B cell (primary cell): ENCODE data around the gene IGF1R. TPM values are rescaled to one million over a fixed set of nuclear protein-coding genes. Genes with fewer than 3 reads are reported as not detected.

Experiments
- ATAC-seq: fragments of 200-7000 bp; cut with Tn5 transposase; one replicate; pipeline ENCODE4 v1.10.0; 2021; ENCODE audit warnings: low read depth, mild to moderate bottlenecking, moderate number of reproducible peaks, moderate library complexity
- CTCF ChIA-PET: fragments of 350-600 bp; sonication (Branson Sonifier 250); formaldehyde crosslinking; loops from one replicate; lab custom pipeline; 2021; ENCODE audit warnings: antibody characterized with exemption, inconsistent platforms; lab: Charles Lee
- POLR2A ChIA-PET: fragments of 350-600 bp; sonication (Branson Sonifier 250); formaldehyde crosslinking; loops from one replicate; lab custom pipeline; 2021; ENCODE audit warnings: antibody characterized with exemption; lab: Charles Lee
- DNase-seq: peaks from one replicate; pipeline ENCODE4 v3.0.0; 2013
- H2AFZ ChIP-seq: 2 replicates; pipeline ENCODE4 v1.6.1; 2012; ENCODE audit warnings: mild to moderate bottlenecking, low read depth, low read length; ENCODE audit not compliant: insufficient read depth, poor library complexity, severe bottlenecking
- H3K27ac ChIP-seq, 2 donors: 1 replicate in 1 of 2; 2 replicates in 1 of 2; pipeline ENCODE4 v1.5.1; 2012 to 2013; ENCODE audit warnings: low read length in 2 of 2, mild to moderate bottlenecking in 2 of 2, moderate library complexity in 1 of 2
- H3K27me3 ChIP-seq, 4 experiments: fragments of 200-600 bp in 1 of 4; sonication (generic) in 1 of 4; replicated peaks in 1 of 4; 1 replicate in 2 of 4; 2 replicates in 2 of 4; pipeline versions ENCODE4 v1.6.1 to v1.7.0; 2013 to 2016; ENCODE audit warnings: low read length in 3 of 4, mild to moderate bottlenecking in 2 of 4, mixed read lengths in 1 of 4, moderate library complexity in 1 of 4; ENCODE audit not compliant: insufficient read depth in 4 of 4, control insufficient read depth in 3 of 4; ENCODE audit errors: control extremely low read depth in 1 of 4
- H3K36me3 ChIP-seq, 2 experiments: replicated peaks in 1 of 2; 1 replicate in 1 of 2; 2 replicates in 1 of 2; pipeline versions ENCODE4 v1.6.1 to v1.7.1; 2013; ENCODE audit warnings: low read length in 1 of 2; ENCODE audit not compliant: insufficient read depth in 2 of 2, control insufficient read depth in 1 of 2; ENCODE audit errors: control extremely low read depth in 1 of 2, extremely low read depth in 1 of 2
- H3K4me1 ChIP-seq, 2 donors: fragments of 200-600 bp in 1 of 2; sonication (generic) in 1 of 2; 1 replicate in 1 of 2; 2 replicates in 1 of 2; pipeline versions ENCODE4 v1.5.1 to v1.6.1; 2013 to 2017; ENCODE audit warnings: low read length in 2 of 2; ENCODE audit not compliant: control insufficient read depth in 2 of 2, insufficient read depth in 2 of 2
- H3K4me2 ChIP-seq: replicated peaks from 2 replicates; pipeline ENCODE3; 2012; ENCODE audit warnings: mild to moderate bottlenecking, low read depth, low read length; ENCODE audit not compliant: poor library complexity, severe bottlenecking
- H3K4me3 ChIP-seq, 5 experiments: fragments of 200-600 bp in 1 of 5; sonication (generic) in 1 of 5; 1 replicate in 3 of 5; 2 replicates in 2 of 5; pipeline versions ENCODE4 v1.5.1 to v1.7.0; 2011 to 2016; ENCODE audit warnings: low read length in 4 of 5, mild to moderate bottlenecking in 4 of 5, low read depth in 2 of 5, control low read depth in 1 of 5, moderate library complexity in 1 of 5; ENCODE audit not compliant: insufficient read depth in 1 of 5; ENCODE audit errors: control extremely low read depth in 1 of 5, extremely low read depth in 1 of 5
- H3K79me2 ChIP-seq: fragments of 200-600 bp; sonication (generic); one replicate; pipeline ENCODE4 v1.6.0; 2016; ENCODE audit warnings: low read length; ENCODE audit not compliant: control insufficient read depth, insufficient read depth
- H3K9ac ChIP-seq: fragments of 200-600 bp; sonication (generic); 2 replicates; pipeline ENCODE4 v1.6.1; 2017; ENCODE audit warnings: mild to moderate bottlenecking, low read length, moderate library complexity
- H3K9me3 ChIP-seq, 3 donors: one replicate each; pipeline versions ENCODE4 v1.6.1 to v1.7.1; 2013; ENCODE audit warnings: low read length in 2 of 3; ENCODE audit not compliant: control insufficient read depth in 2 of 3, insufficient read depth in 1 of 3; ENCODE audit errors: control extremely low read depth in 1 of 3
- H4K20me1 ChIP-seq: 2 replicates; pipeline ENCODE4 v1.6.0; 2012; ENCODE audit warnings: mild to moderate bottlenecking, low read length; ENCODE audit not compliant: insufficient read depth, control insufficient read depth, poor library complexity, severe bottlenecking
- H3K27ac Mint-ChIP-seq: one replicate; pipeline ENCODE4 v1.8.0; 2021; ENCODE audit warnings: mixed read lengths
- H3K27me3 Mint-ChIP-seq: one replicate; pipeline ENCODE4 v1.8.0; 2021; ENCODE audit warnings: mixed read lengths
- H3K4me1 Mint-ChIP-seq: one replicate; pipeline ENCODE4 v1.8.0; 2021; ENCODE audit warnings: mixed read lengths
- H3K4me3 Mint-ChIP-seq: one replicate; pipeline ENCODE4 v1.8.0; 2021; ENCODE audit warnings: mixed read lengths
- H3K9me3 Mint-ChIP-seq: one replicate; pipeline ENCODE4 v1.8.0; 2022; ENCODE audit warnings: mixed read lengths; ENCODE audit not compliant: insufficient read depth
- EZH2 ChIP-seq: IDR thresholded peaks from 2 replicates; pipeline ENCODE4 v1.6.1; 2012; ENCODE audit warnings: borderline replicate concordance, low read depth, mild to moderate bottlenecking, moderate library complexity, low read length; ENCODE audit not compliant: insufficient read depth, poor library complexity, severe bottlenecking
- WGBS: methylation state at CpG from one replicate; pipeline ENCODE4 v1.1.5; 2013; ENCODE audit warnings: missing lambda C conversion rate; ENCODE audit not compliant: insufficient coverage; 5-methylcytosine and 5-hydroxymethylcytosine counted together
- intact Hi-C: fragments of 100-400 bp; cut with micrococcal nuclease; formaldehyde crosslinking; loops from one replicate; pipeline ENCODE4 v1.10.0; 2022
- polyA plus RNA-seq: library from polyadenylated mRNA; depleted of rRNA; stranded (reverse); fragments of >200 nt; gene quantifications from 2 replicates; pipeline ENCODE4 v1.2.3, GENCODE V29; 2012
- total RNA-seq, 2 donors: library from RNA; stranded (reverse); fragments of 120-200 nt in 1 of 2; gene quantifications; 1 replicate in 1 of 2; 2 replicates in 1 of 2; pipeline versions ENCODE4 v1.2.3 to v1.2.4, GENCODE V29; 2013 to 2022
- TF ChIP-seq, protein P1 (sequence below): fragments of 200-600 bp; IDR thresholded peaks from one replicate; pipeline ENCODE4 v1.8.0; 2022; ENCODE audit warnings: antibody characterized with exemption, mild to moderate bottlenecking

IGF1R gene
- total and polyA plus RNA-seq, 2 donors (not counting 1 experiment from before 2014, with no cell fraction given) = 5.4 to 23.1 TPM

DNA sequence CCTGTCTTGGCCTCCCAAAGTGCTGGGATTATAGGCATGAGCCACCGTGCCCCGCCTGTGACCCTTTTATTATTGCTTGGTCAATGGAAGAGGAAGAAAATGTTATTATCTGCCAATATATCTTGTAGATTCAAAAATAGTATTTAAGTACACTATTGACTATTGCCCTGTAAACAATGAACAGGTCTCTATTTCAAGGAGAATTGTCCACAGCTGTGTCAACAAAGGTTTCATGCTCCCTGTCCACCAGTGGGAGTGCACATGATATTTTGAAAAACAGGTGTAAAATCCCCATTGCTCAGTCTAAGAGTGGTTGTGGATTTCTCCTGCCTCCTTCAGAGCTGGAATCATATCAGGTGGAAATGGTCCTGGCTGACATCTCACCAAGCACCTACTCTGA, 36.5 kb upstream of the IGF1R start:
- Mint-ChIP-seq H3K27me3 (peaks cover 8% of the 10 kb centered on the region), H3K4me3 (no peak overlapping the region), H3K9me3 (no peaks in the 10 kb centered on the region), H3K4me1 (no peaks in the 10 kb centered on the region), H3K27ac (no peak overlapping the region)
- TF ChIP-seq, protein P1, sequence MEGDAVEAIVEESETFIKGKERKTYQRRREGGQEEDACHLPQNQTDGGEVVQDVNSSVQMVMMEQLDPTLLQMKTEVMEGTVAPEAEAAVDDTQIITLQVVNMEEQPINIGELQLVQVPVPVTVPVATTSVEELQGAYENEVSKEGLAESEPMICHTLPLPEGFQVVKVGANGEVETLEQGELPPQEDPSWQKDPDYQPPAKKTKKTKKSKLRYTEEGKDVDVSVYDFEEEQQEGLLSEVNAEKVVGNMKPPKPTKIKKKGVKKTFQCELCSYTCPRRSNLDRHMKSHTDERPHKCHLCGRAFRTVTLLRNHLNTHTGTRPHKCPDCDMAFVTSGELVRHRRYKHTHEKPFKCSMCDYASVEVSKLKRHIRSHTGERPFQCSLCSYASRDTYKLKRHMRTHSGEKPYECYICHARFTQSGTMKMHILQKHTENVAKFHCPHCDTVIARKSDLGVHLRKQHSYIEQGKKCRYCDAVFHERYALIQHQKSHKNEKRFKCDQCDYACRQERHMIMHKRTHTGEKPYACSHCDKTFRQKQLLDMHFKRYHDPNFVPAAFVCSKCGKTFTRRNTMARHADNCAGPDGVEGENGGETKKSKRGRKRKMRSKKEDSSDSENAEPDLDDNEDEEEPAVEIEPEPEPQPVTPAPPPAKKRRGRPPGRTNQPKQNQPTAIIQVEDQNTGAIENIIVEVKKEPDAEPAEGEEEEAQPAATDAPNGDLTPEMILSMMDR = no peak
- no peak for TF ChIP-seq EZH2
- POLR2A ChIA-PET = no interaction called here
- Histone ChIP-seq H3K9ac (no peak overlapping the region), H3K27ac (no peak overlapping the region), H3K79me2 (no peaks in the 10 kb centered on the region), H3K4me3 (no peak overlapping the region), H2AFZ (no peak overlapping the region), H3K9me3 (no peaks in the 10 kb centered on the region), H3K4me2 (no peak overlapping the region), H3K36me3 (no peaks in the 10 kb centered on the region), H3K27me3 (peaks cover 0 to 4% (median 0%) of the 10 kb centered on the region in 4 experiments), H3K4me1 (no peaks in the 10 kb centered on the region), H4K20me1 (no peaks in the 10 kb centered on the region)
- CTCF ChIA-PET = interaction anchor here (0.9 kb wide), 1 partner anchor 15 kb away, joined by 3 read pairs; no protein-coding TSS in a partner anchor
- DNase-seq (no peak), ATAC-seq (no peak)
- intact Hi-C loops = no loop called here
- no CpG with 5 or more reads among the region's 2 CpGs for WGBS

DNA sequence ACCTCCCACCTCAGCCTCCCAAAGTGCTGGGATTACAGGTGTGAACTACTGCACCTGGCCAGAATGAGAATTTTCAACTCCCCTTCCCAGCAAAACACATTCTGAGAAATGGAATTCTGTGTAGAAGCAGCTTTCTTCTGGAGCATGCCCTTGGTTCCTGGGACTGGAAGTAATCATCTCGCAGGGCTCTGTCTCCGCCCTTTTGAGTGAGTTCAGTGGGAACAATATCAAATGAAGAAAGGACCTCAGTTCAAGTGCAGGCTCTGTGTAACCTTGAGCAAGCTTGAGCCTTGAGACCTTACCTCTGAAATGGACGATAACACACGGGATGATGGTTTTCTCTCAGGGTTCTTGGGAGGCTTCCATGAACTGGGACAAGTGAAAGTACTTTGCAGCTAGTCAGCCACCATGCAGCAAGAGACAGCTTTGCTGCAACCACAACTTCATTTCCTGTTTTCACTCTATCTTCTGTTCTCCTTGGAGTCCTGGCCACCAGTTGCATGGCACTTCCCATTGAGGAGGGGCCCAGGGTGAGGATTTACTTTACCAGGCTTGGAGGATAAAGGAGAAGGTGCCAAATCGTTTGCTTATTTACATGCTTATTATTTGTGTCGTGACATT, 35.7 kb upstream of the IGF1R start:
- H4K20me1 ChIP-seq = no peaks in the 10 kb centered on the region
- H3K4me3 Mint-ChIP-seq = no peak overlapping the region
- H3K27ac ChIP-seq = no peak overlapping the region
- intact Hi-C loops = no loop called here
- H3K27me3 ChIP-seq = peaks cover 0 to 4% (median 0%) of the 10 kb centered on the region in 4 experiments
- no peak overlapping the region for H3K4me3 ChIP-seq
- no peak overlapping the region for H3K4me2 ChIP-seq
- no peaks in the 10 kb centered on the region for H3K79me2 ChIP-seq
- no peaks in the 10 kb centered on the region for H3K4me1 ChIP-seq
- H3K9ac ChIP-seq = no peak overlapping the region
- ChIA-PET POLR2A (no interaction called here), CTCF (interaction anchor here (0.9 kb wide), 1 partner anchor 16 kb away, joined by 3 read pairs; no protein-coding TSS in a partner anchor)
- H3K36me3 ChIP-seq = no peaks in the 10 kb centered on the region
- peaks cover 12% of the 10 kb centered on the region for H3K27me3 Mint-ChIP-seq
- 58% methylated on average over 5 of the region's 6 CpGs for WGBS
- ATAC-seq = no peak
- H2AFZ ChIP-seq = no peak overlapping the region
- no peak for DNase-seq
- TF ChIP-seq EZH2 = no peak
- TF ChIP-seq, protein P1 = no peak
- H3K4me1 Mint-ChIP-seq = no peaks in the 10 kb centered on the region
- H3K9me3 Mint-ChIP-seq = no peaks in the 10 kb centered on the region
- no peaks in the 10 kb centered on the region for H3K9me3 ChIP-seq
- no peak overlapping the region for H3K27ac Mint-ChIP-seq
